Measurements from ENCODE around the gene MINDY4B. TPM values are rescaled to one million over a fixed set of nuclear protein-coding genes. Genes with fewer than 3 reads are reported as not detected.
"Not testable (repeated sequence)": the region's sequence is repeated elsewhere in the genome, so short reads cannot be mapped to it uniquely, and the experiment has no call there.

Gene MINDY4B
- total RNA-seq, 6 experiments from 2014 or later = not detected

- 65% methylated on average over 4 of the region's 4 CpGs for WGBS (ENCODE audit: insufficient coverage, low coverage, low lambda C conversion rate, missing lambda C conversion rate)
- no peaks in the 10 kb centered on the region for H3K36me3 ChIP-seq
- no peaks in the 10 kb centered on the region for H3K27me3 ChIP-seq
- H3K9me3 ChIP-seq = no peaks in the 10 kb centered on the region
- no peak overlapping the region for H3K4me3 ChIP-seq
- no peak for TF ChIP-seq POLR2A (IDR thresholded peaks at IDR 0.05)
- no peak for TF ChIP-seq CTCF (IDR thresholded peaks at IDR 0.05)
- no peak overlapping the region for H3K27ac ChIP-seq
- ATAC-seq = no peak
- DNase-seq = no peak
- no peaks in the 10 kb centered on the region for H3K4me1 ChIP-seq
- intact Hi-C loops (cut with DNase I) = no loop called here
Observed at GRCh38 chr3:150871192-150871591, 34.0 kb downstream of the MINDY4B start.

GRCh38 chr3:150870406-150870805, 34.8 kb downstream of the MINDY4B start:
- no peak for DNase-seq
- ATAC-seq = no peak
- Histone ChIP-seq H3K27me3 (no peaks in the 10 kb centered on the region), H3K4me1 (no peaks in the 10 kb centered on the region), H3K27ac (no peak overlapping the region), H3K4me3 (no peak overlapping the region), H3K36me3 (no peaks in the 10 kb centered on the region), H3K9me3 (no peaks in the 10 kb centered on the region)
- WGBS (ENCODE audit: insufficient coverage, low coverage, low lambda C conversion rate, missing lambda C conversion rate) = 76% methylated on average over 3 of the region's 3 CpGs
- no peak for TF ChIP-seq POLR2A (IDR thresholded peaks at IDR 0.05)
- TF ChIP-seq CTCF (IDR thresholded peaks at IDR 0.05) = no peak
- intact Hi-C loops (cut with DNase I) = no loop called here

- 57% methylated on average over 3 of the region's 3 CpGs for WGBS (ENCODE audit: insufficient coverage, low coverage, low lambda C conversion rate, missing lambda C conversion rate)
- H3K4me1 ChIP-seq = no peaks in the 10 kb centered on the region
Observed at GRCh38 chr3:150868282-150868681, 37.0 kb downstream of the MINDY4B start.

GRCh38 chr3:150867434-150867833, 37.8 kb downstream of the MINDY4B start:
- 62% methylated on average over 3 of the region's 3 CpGs for WGBS (ENCODE audit: insufficient coverage, low coverage, low lambda C conversion rate, missing lambda C conversion rate)
- Histone ChIP-seq H3K4me1 (no peaks in the 10 kb centered on the region), H3K36me3 (no peaks in the 10 kb centered on the region), H3K9me3 (no peaks in the 10 kb centered on the region), H3K27ac (no peak overlapping the region), H3K4me3 (no peak overlapping the region), H3K27me3 (no peaks in the 10 kb centered on the region)
- intact Hi-C loops (cut with DNase I) = loop anchor here in 1 of 2 donors (10.0 kb wide), 1 partner anchor 83 kb away; no protein-coding TSS in a partner anchor
- no peak for DNase-seq
- ATAC-seq = no peak
- TF ChIP-seq CTCF (IDR thresholded peaks at IDR 0.05) (no peak), POLR2A (IDR thresholded peaks at IDR 0.05) (no peak)

More at GRCh38 chr3:150868282-150868681, 37.0 kb downstream of the MINDY4B start:
- Histone ChIP-seq H3K4me3 (no peak overlapping the region), H3K27me3 (no peaks in the 10 kb centered on the region), H3K9me3 (no peaks in the 10 kb centered on the region), H3K27ac (no peak overlapping the region), H3K36me3 (no peaks in the 10 kb centered on the region)
- no peak for TF ChIP-seq POLR2A (IDR thresholded peaks at IDR 0.05)
- no peak for TF ChIP-seq CTCF (IDR thresholded peaks at IDR 0.05)
- no peak for DNase-seq
- no peak for ATAC-seq
- intact Hi-C loops (cut with DNase I) = loop anchor here in 1 of 2 donors (10.0 kb wide), 1 partner anchor 83 kb away; no protein-coding TSS in a partner anchor

- DNase-seq, H3K4me1 ChIP-seq, H3K36me3 ChIP-seq, H3K4me3 ChIP-seq, ATAC-seq, H3K27me3 ChIP-seq, H3K27ac ChIP-seq, H3K9me3 ChIP-seq: not testable (repeated sequence)
- 59% methylated on average over 4 of the region's 5 CpGs for WGBS (ENCODE audit: insufficient coverage, low coverage, low lambda C conversion rate, missing lambda C conversion rate)
- intact Hi-C loops (cut with DNase I) = loop anchor here (5.0 to 10.0 kb wide), 2 partner anchors 79 to 142 kb away; no protein-coding TSS in a partner anchor
Observed at GRCh38 chr3:150863921-150864320, 41.3 kb downstream of the MINDY4B start.
